GM23248 (cell line): ENCODE results near the gene ELMOD1. TPM values are rescaled to one million over a fixed set of nuclear protein-coding genes. Genes with fewer than 3 reads are reported as not detected.

Experiments used
- DNase-seq: peaks from one replicate; pipeline ENCODE4 v3.0.0-alpha.2; 2015
- H2AFZ ChIP-seq: fragments of 200-600 bp; sonication (generic); 2 replicates; pipeline ENCODE4 v1.6.1; 2016; ENCODE audit warnings: antibody characterized with exemption
- H3F3A ChIP-seq: fragments of 200-600 bp; sonication (generic); 2 replicates; pipeline ENCODE4 v1.6.1; 2016; ENCODE audit warnings: mild to moderate bottlenecking, antibody characterized with exemption, mixed run types; ENCODE audit not compliant: insufficient read depth
- H3K27ac ChIP-seq: fragments of 200-600 bp; sonication (generic); 2 replicates; pipeline ENCODE4 v1.5.1; 2016; ENCODE audit warnings: mild to moderate bottlenecking
- H3K27me3 ChIP-seq: fragments of 200-600 bp; sonication (generic); replicated peaks from 2 replicates; pipeline ENCODE4 v1.6.1; 2016; ENCODE audit warnings: mild to moderate bottlenecking; ENCODE audit not compliant: insufficient read depth
- H3K36me3 ChIP-seq: fragments of 200-600 bp; sonication (generic); 2 replicates; pipeline ENCODE4 v1.6.1; 2016; ENCODE audit warnings: low read depth, mild to moderate bottlenecking
- H3K4me1 ChIP-seq: fragments of 200-600 bp; sonication (generic); 2 replicates; pipeline ENCODE4 v1.6.1; 2016; ENCODE audit warnings: mild to moderate bottlenecking; ENCODE audit not compliant: insufficient read depth
- H3K4me2 ChIP-seq: fragments of 200-600 bp; sonication (generic); one replicate; pipeline ENCODE4 v1.6.1; 2016; ENCODE audit warnings: mild to moderate bottlenecking; ENCODE audit not compliant: unreplicated experiment
- H3K4me3 ChIP-seq: fragments of 200-600 bp; sonication (generic); 2 replicates; pipeline ENCODE4 v1.5.1; 2016; ENCODE audit warnings: mild to moderate bottlenecking
- H3K79me2 ChIP-seq: fragments of 200-600 bp; sonication (generic); 2 replicates; pipeline ENCODE4 v1.6.1; 2016; ENCODE audit warnings: mild to moderate bottlenecking; ENCODE audit not compliant: insufficient read depth
- H3K9ac ChIP-seq: fragments of 200-600 bp; sonication (generic); 2 replicates; pipeline ENCODE4 v1.6.1; 2016; ENCODE audit warnings: mild to moderate bottlenecking
- H3K9me2 ChIP-seq: fragments of 200-600 bp; sonication (generic); 2 replicates; pipeline ENCODE4 v1.6.1; 2016; ENCODE audit warnings: mixed run types, mild to moderate bottlenecking, moderate library complexity; ENCODE audit not compliant: insufficient read depth
- H3K9me3 ChIP-seq: fragments of 200-600 bp; sonication (generic); one replicate; pipeline ENCODE4 v1.6.1; 2017; ENCODE audit warnings: low read depth
- H4K20me1 ChIP-seq: fragments of 200-600 bp; sonication (generic); 2 replicates; pipeline ENCODE4 v1.6.0; 2016; ENCODE audit not compliant: insufficient read depth
- EZH2 ChIP-seq: fragments of 200-600 bp; sonication (generic); IDR thresholded peaks from 2 replicates; pipeline ENCODE4 v1.6.1; 2018; ENCODE audit warnings: antibody characterized with exemption, mild to moderate bottlenecking; ENCODE audit not compliant: insufficient read depth, poor library complexity, severe bottlenecking
- EZH2phosphoT487 ChIP-seq: fragments of 200-600 bp; sonication (generic); IDR thresholded peaks from 2 replicates; pipeline ENCODE4 v1.6.1; 2018; ENCODE audit warnings: antibody characterized with exemption, moderate library complexity, mild to moderate bottlenecking, low read depth; ENCODE audit not compliant: insufficient read depth
- WGBS, 2 experiments: methylation state at CpG; one replicate each; pipeline ENCODE4 v1.1.6; 2015 to 2017; ENCODE audit warnings: low lambda C conversion rate in 2 of 2, low coverage in 1 of 2; ENCODE audit errors: missing lambda C conversion rate in 2 of 2; 5-methylcytosine and 5-hydroxymethylcytosine counted together
- in situ Hi-C: fragments of 300-500 bp; cut with MboI; formaldehyde crosslinking; loops from 2 replicates; pipeline ENCODE4 v1.15.0; 2020
- polyA plus RNA-seq: library from polyadenylated mRNA; unstranded; fragments of >200 nt; fragmentation: Nextera tagmentation; extraction: Ambion mirVana; gene quantifications from 2 replicates; pipeline ENCODE4 v1.2.1, GENCODE V29; 2016
- total RNA-seq: library from RNA; depleted of rRNA; stranded (reverse); fragments of >200 nt; shearing (Covaris generic); gene quantifications from 2 replicates; pipeline ENCODE4 v1.2.3, GENCODE V29; 2014

ELMOD1 gene
- total and polyA plus RNA-seq, 2 experiments from 2014 or later = 0.51 TPM; not detected in 1

DNA sequence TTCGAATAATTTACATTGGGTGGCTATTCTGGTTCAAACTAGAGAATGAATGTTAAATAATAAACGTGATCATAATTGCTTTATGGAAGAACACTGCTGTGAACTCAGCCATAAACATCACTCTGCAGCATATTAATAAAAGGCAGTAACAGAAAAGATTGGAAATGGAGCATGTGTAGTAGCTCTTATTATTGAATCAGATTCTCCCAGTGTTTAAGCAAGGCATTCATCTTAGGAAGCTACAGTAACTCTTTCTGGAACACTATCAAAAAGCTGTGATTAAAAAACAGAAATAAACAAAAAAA is 34.7 kb downstream of the ELMOD1 start:
- Histone ChIP-seq H3K4me3 (no peak overlapping the region), H3F3A (no peaks in the 10 kb centered on the region), H3K27me3 (no peaks in the 10 kb centered on the region; the same call in 1 of the 2 replicates), H3K36me3 (no peaks in the 10 kb centered on the region), H3K9ac (no peak overlapping the region), H3K9me2 (no peaks in the 10 kb centered on the region), H3K27ac (no peak overlapping the region), H4K20me1 (no peaks in the 10 kb centered on the region), H3K4me1 (no peaks in the 10 kb centered on the region), H3K4me2 (no peak overlapping the region), H2AFZ (no peak overlapping the region), H3K79me2 (no peaks in the 10 kb centered on the region), H3K9me3 (no peaks in the 10 kb centered on the region)
- in situ Hi-C loops = no loop called here
- WGBS, 2 experiments = 25 to 35% methylated on average over 2 of the region's 2 CpGs
- TF ChIP-seq EZH2 = no peak
- TF ChIP-seq EZH2phosphoT487 = no peak
- no peak for DNase-seq

DNA sequence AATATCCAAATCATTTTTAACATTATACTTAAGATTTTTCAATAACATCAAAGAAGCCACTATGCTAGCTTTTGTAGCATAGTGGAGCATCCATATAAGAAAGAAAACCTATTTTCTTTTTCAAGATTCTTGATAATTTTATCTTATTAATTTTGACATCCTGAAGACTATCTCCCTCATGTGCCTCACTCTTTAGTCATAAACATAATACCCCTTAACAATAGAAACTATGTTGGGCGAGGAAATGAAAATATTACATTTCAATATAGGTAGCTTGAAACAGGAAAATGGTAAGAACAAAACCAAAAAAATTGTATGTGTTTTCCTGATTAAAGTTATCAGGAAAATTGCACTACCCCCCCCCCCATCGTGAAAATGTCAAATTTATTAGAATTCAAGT is 40.1 kb downstream of the ELMOD1 start:
- TF ChIP-seq EZH2 (no peak), EZH2phosphoT487 (no peak)
- H2AFZ ChIP-seq = no peak overlapping the region
- no peak for DNase-seq

DNA sequence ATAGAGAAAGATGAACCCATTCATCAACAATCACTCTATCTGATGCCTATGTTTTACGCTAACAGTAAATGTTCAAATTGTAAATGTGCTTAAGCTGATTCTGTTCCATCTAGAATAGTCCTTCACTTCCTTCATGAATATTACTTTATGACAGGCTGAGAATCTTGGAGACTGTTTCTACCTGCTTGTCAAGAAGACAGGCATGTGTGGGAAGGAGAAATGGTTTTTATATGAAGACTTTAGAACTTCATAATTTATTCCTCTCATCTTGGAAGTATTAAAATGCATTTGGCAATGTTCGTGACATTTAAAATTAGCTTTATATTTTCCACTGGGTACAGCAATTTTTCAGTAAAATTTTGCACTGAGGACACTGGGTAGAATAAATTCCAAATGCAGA is 41.0 kb downstream of the ELMOD1 start:
- Histone ChIP-seq H3K4me1 (no peaks in the 10 kb centered on the region), H3K9me3 (no peaks in the 10 kb centered on the region), H3K36me3 (no peaks in the 10 kb centered on the region), H3K27ac (no peak overlapping the region), H3K9ac (no peak overlapping the region), H4K20me1 (no peaks in the 10 kb centered on the region), H3K79me2 (no peaks in the 10 kb centered on the region), H3K4me3 (no peak overlapping the region), H3K4me2 (no peak overlapping the region), H3K9me2 (no peaks in the 10 kb centered on the region), H3K27me3 (peaks cover 7% of the 10 kb centered on the region; the same call in 1 of the 2 replicates), H2AFZ (no peak overlapping the region), H3F3A (no peaks in the 10 kb centered on the region)
- no peak for DNase-seq
- 72 to 74% methylated on average over 2 of the region's 2 CpGs for WGBS, 2 experiments
- in situ Hi-C loops = no loop called here
- TF ChIP-seq EZH2phosphoT487 (no peak), EZH2 (no peak)

More for the DNA sequence above, 40.1 kb downstream of the ELMOD1 start:
- no peaks in the 10 kb centered on the region for H3F3A ChIP-seq
- H3K9me3 ChIP-seq = no peaks in the 10 kb centered on the region
- H3K27me3 ChIP-seq = peaks cover 4% of the 10 kb centered on the region; the same call in 1 of the 2 replicates
- no peak overlapping the region for H3K9ac ChIP-seq
- no peak overlapping the region for H3K4me2 ChIP-seq
- no peaks in the 10 kb centered on the region for H3K9me2 ChIP-seq
- no peaks in the 10 kb centered on the region for H3K79me2 ChIP-seq
- in situ Hi-C loops = no loop called here
- H3K36me3 ChIP-seq = no peaks in the 10 kb centered on the region
- H4K20me1 ChIP-seq = no peaks in the 10 kb centered on the region
- WGBS, 2 experiments = 77 to 78% methylated on average over 2 of the region's 2 CpGs
- H3K27ac ChIP-seq = no peak overlapping the region
- H3K4me1 ChIP-seq = no peaks in the 10 kb centered on the region
- no peak overlapping the region for H3K4me3 ChIP-seq

DNA sequence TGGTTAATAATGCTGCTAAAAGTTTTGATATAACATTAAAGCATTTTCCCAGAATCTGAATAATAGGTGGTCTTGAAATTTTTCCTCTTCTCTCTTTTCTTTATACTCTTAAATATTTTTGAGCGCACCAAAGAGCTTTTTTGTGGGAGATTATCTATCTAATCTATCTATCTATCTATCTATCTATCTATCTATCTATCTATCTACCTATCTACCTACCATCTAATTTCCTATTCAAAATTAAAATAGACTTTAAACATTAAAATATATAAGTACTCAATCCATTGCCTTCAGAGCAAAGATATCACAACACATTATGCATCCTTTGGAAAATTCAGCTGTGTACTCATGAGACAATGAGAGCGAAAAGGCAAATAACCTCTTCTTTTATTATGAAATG is 55.8 kb downstream of the ELMOD1 start:
- WGBS, 2 experiments = 89 to 98% methylated on average over 2 of the region's 2 CpGs
- H3K9me2 ChIP-seq = no peaks in the 10 kb centered on the region
- no peaks in the 10 kb centered on the region for H3K79me2 ChIP-seq
- no peaks in the 10 kb centered on the region for H3K4me1 ChIP-seq
- no peak overlapping the region for H3K4me2 ChIP-seq
- H3K4me3 ChIP-seq = no peak overlapping the region
- DNase-seq = no peak
- TF ChIP-seq EZH2 = no peak
- TF ChIP-seq EZH2phosphoT487 = no peak
- no peaks in the 10 kb centered on the region for H3K36me3 ChIP-seq
- no peaks in the 10 kb centered on the region for H3K9me3 ChIP-seq
- in situ Hi-C loops = no loop called here
- H3F3A ChIP-seq = no peaks in the 10 kb centered on the region
- no peak overlapping the region for H3K27ac ChIP-seq
- H3K27me3 ChIP-seq = no peaks in the 10 kb centered on the region
- H4K20me1 ChIP-seq = no peaks in the 10 kb centered on the region
- H3K9ac ChIP-seq = no peak overlapping the region
- H2AFZ ChIP-seq = no peak overlapping the region

DNA sequence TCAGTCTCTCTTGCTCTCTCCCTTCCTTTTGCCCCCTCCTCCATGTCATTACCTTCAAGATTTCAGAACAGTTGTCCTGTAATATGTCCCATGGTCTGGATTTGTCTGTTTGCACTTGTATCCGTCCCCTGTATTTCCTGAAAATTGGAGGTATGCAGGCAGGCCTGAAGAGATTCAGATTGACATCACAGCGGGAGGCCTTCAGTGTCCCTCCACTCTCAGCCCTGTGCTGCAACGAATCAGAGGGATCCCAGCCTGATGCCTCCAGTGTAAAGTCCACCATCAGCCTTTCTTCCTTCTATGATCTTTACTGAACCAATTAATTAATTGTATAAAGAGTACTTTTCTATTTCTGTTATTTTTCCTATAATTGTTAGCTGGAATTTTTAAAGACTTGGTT is 57.3 kb downstream of the ELMOD1 start:
- Histone ChIP-seq H3K9me2 (no peaks in the 10 kb centered on the region), H3K4me3 (no peak overlapping the region), H3F3A (no peaks in the 10 kb centered on the region), H3K4me1 (no peaks in the 10 kb centered on the region), H3K36me3 (no peaks in the 10 kb centered on the region), H3K9me3 (no peaks in the 10 kb centered on the region), H3K27ac (no peak overlapping the region), H3K9ac (no peak overlapping the region), H2AFZ (no peak overlapping the region), H3K79me2 (no peaks in the 10 kb centered on the region), H3K4me2 (no peak overlapping the region), H4K20me1 (no peaks in the 10 kb centered on the region), H3K27me3 (no peaks in the 10 kb centered on the region)
- in situ Hi-C loops = no loop called here
- 68 to 71% methylated on average over 3 of the region's 3 CpGs for WGBS, 2 experiments
- TF ChIP-seq EZH2phosphoT487 (no peak), EZH2 (no peak)
- no peak for DNase-seq
